SJSA1 (cell line): Measurements from ENCODE around the gene NCKAP5. TPM values are rescaled to one million over a fixed set of nuclear protein-coding genes. Genes with fewer than 3 reads are reported as not detected.
A peak's percentile ranks its signal among the peaks of the same experiment; 100 is the strongest.

ENCODE experiments used
- DNase-seq, 2 experiments: peaks; one replicate each; pipeline ENCODE4 v3.0.0-alpha.2; 2015 to 2020; ENCODE audit warnings: low spot score in 2 of 2, low read depth in 1 of 2
- H3K27ac ChIP-seq: fragments of 250-450 bp; sonication (Bioruptor Pico); 2 replicates; pipeline ENCODE4 v1.5.1; 2020; ENCODE audit warnings: mild to moderate bottlenecking, moderate library complexity
- H3K27me3 ChIP-seq: fragments of 250-450 bp; sonication (Bioruptor Pico); replicated peaks from 2 replicates; pipeline ENCODE4 v1.5.1; 2020; ENCODE audit warnings: mild to moderate bottlenecking, moderate library complexity
- H3K36me3 ChIP-seq: fragments of 250-450 bp; sonication (Bioruptor Pico); 2 replicates; pipeline ENCODE4 v1.5.1; 2020; ENCODE audit warnings: mild to moderate bottlenecking
- H3K4me1 ChIP-seq: fragments of 250-450 bp; sonication (Bioruptor Pico); replicated peaks from 2 replicates; pipeline ENCODE4 v1.6.1; 2021; ENCODE audit warnings: mild to moderate bottlenecking
- H3K4me3 ChIP-seq: fragments of 250-450 bp; sonication (Bioruptor Pico); 2 replicates; pipeline ENCODE4 v1.5.1; 2020; ENCODE audit warnings: mild to moderate bottlenecking
- H3K9me3 ChIP-seq: fragments of 250-450 bp; sonication (Bioruptor Pico); replicated peaks from 2 replicates; pipeline ENCODE4 v1.5.1; 2020; ENCODE audit warnings: mild to moderate bottlenecking
- total RNA-seq: library from RNA; depleted of rRNA; stranded (reverse); fragments of >200 nt; shearing (Covaris generic); gene quantifications from 2 replicates; pipeline ENCODE4 v1.2.3, GENCODE V29; 2014

Gene NCKAP5
- total RNA-seq, 1 experiment from 2014 or later: 2.5 TPM

GRCh38 chr2:132795220-132795619 lies 773.0 kb downstream of the NCKAP5 start:
- peaks cover 7% of the 10 kb centered on the region for H3K4me1 ChIP-seq
- H3K27ac ChIP-seq: no peak overlapping the region
- H3K36me3 ChIP-seq: no peaks in the 10 kb centered on the region
- no peak for DNase-seq
- H3K27me3 ChIP-seq: no peaks in the 10 kb centered on the region
- H3K4me3 ChIP-seq: no peak overlapping the region
- H3K9me3 ChIP-seq: no peaks in the 10 kb centered on the region

GRCh38 chr2:132793532-132793931 lies 774.7 kb downstream of the NCKAP5 start:
- Histone ChIP-seq H3K36me3 (no peaks in the 10 kb centered on the region), H3K27me3 (no peaks in the 10 kb centered on the region), H3K27ac (no peak overlapping the region), H3K4me3 (no peak overlapping the region), H3K9me3 (no peaks in the 10 kb centered on the region), H3K4me1 (peaks cover 7% of the 10 kb centered on the region)
- no peak for DNase-seq

- Histone ChIP-seq H3K36me3 (no peaks in the 10 kb centered on the region), H3K4me1 (no peaks in the 10 kb centered on the region), H3K9me3 (no peaks in the 10 kb centered on the region), H3K27me3 (no peaks in the 10 kb centered on the region), H3K27ac (no peak overlapping the region), H3K4me3 (no peak overlapping the region)
- no peak for DNase-seq
Observed at GRCh38 chr2:132790207-132790785, 778.0 kb downstream of the NCKAP5 start.

- no peak overlapping the region for H3K27ac ChIP-seq
- H3K9me3 ChIP-seq: no peaks in the 10 kb centered on the region
- no peak overlapping the region for H3K4me3 ChIP-seq
- DNase-seq: no peak
- no peaks in the 10 kb centered on the region for H3K4me1 ChIP-seq
- H3K27me3 ChIP-seq: no peaks in the 10 kb centered on the region
- no peaks in the 10 kb centered on the region for H3K36me3 ChIP-seq
Observed at GRCh38 chr2:132789066-132789465, 779.2 kb downstream of the NCKAP5 start.

GRCh38 chr2:132788310-132788838 lies 779.9 kb downstream of the NCKAP5 start:
- Histone ChIP-seq H3K4me3 (no peak overlapping the region), H3K27me3 (no peaks in the 10 kb centered on the region), H3K27ac (no peak overlapping the region), H3K36me3 (no peaks in the 10 kb centered on the region), H3K9me3 (no peaks in the 10 kb centered on the region), H3K4me1 (no peaks in the 10 kb centered on the region)
- DNase-seq: no peak

- Histone ChIP-seq H3K27ac (no peak overlapping the region), H3K4me1 (no peaks in the 10 kb centered on the region), H3K27me3 (no peaks in the 10 kb centered on the region), H3K4me3 (no peak overlapping the region), H3K36me3 (no peaks in the 10 kb centered on the region), H3K9me3 (no peaks in the 10 kb centered on the region)
- no peak for DNase-seq
Observed at GRCh38 chr2:132783883-132784282, 784.4 kb downstream of the NCKAP5 start.

GRCh38 chr2:132782176-132782783 lies 786.0 kb downstream of the NCKAP5 start:
- Histone ChIP-seq H3K36me3 (no peaks in the 10 kb centered on the region), H3K9me3 (no peaks in the 10 kb centered on the region), H3K27me3 (no peaks in the 10 kb centered on the region), H3K4me3 (no peak overlapping the region), H3K27ac (no peak overlapping the region), H3K4me1 (no peaks in the 10 kb centered on the region)
- DNase-seq: no peak

GRCh38 chr2:132780651-132781050 lies 787.6 kb downstream of the NCKAP5 start:
- no peaks in the 10 kb centered on the region for H3K9me3 ChIP-seq
- no peak for DNase-seq

GRCh38 chr2:132779206-132779721 lies 789.0 kb downstream of the NCKAP5 start:
- Histone ChIP-seq H3K27me3 (no peaks in the 10 kb centered on the region), H3K4me3 (no peak overlapping the region), H3K4me1 (no peaks in the 10 kb centered on the region), H3K9me3 (no peaks in the 10 kb centered on the region), H3K36me3 (no peaks in the 10 kb centered on the region), H3K27ac (no peak overlapping the region)
- no peak for DNase-seq

More at GRCh38 chr2:132780651-132781050, 787.6 kb downstream of the NCKAP5 start:
- no peak overlapping the region for H3K27ac ChIP-seq
- no peak overlapping the region for H3K4me3 ChIP-seq
- no peaks in the 10 kb centered on the region for H3K27me3 ChIP-seq
- H3K4me1 ChIP-seq: no peaks in the 10 kb centered on the region
- no peaks in the 10 kb centered on the region for H3K36me3 ChIP-seq

- DNase-seq: no peak
- no peaks in the 10 kb centered on the region for H3K36me3 ChIP-seq
Observed at GRCh38 chr2:132776287-132776686, 792.0 kb downstream of the NCKAP5 start.

GRCh38 chr2:132774189-132774588 lies 794.1 kb downstream of the NCKAP5 start:
- Histone ChIP-seq H3K36me3 (no peaks in the 10 kb centered on the region), H3K27ac (no peak overlapping the region), H3K4me3 (no peak overlapping the region), H3K4me1 (no peaks in the 10 kb centered on the region), H3K9me3 (no peaks in the 10 kb centered on the region), H3K27me3 (no peaks in the 10 kb centered on the region)
- no peak for DNase-seq

More at GRCh38 chr2:132776287-132776686, 792.0 kb downstream of the NCKAP5 start:
- Histone ChIP-seq H3K9me3 (no peaks in the 10 kb centered on the region), H3K27ac (no peak overlapping the region), H3K27me3 (no peaks in the 10 kb centered on the region), H3K4me1 (no peaks in the 10 kb centered on the region), H3K4me3 (no peak overlapping the region)

GRCh38 chr2:132773331-132773730 lies 794.9 kb downstream of the NCKAP5 start:
- no peak for DNase-seq
- H3K4me3 ChIP-seq: no peak overlapping the region
- H3K36me3 ChIP-seq: no peaks in the 10 kb centered on the region
- no peak overlapping the region for H3K27ac ChIP-seq
- no peaks in the 10 kb centered on the region for H3K27me3 ChIP-seq
- no peaks in the 10 kb centered on the region for H3K4me1 ChIP-seq
- no peaks in the 10 kb centered on the region for H3K9me3 ChIP-seq

GRCh38 chr2:132772340-132772739 lies 795.9 kb downstream of the NCKAP5 start:
- H3K36me3 ChIP-seq: no peaks in the 10 kb centered on the region
- no peaks in the 10 kb centered on the region for H3K4me1 ChIP-seq
- H3K9me3 ChIP-seq: no peaks in the 10 kb centered on the region
- H3K4me3 ChIP-seq: no peak overlapping the region
- no peak overlapping the region for H3K27ac ChIP-seq
- H3K27me3 ChIP-seq: no peaks in the 10 kb centered on the region
- DNase-seq: no peak

GRCh38 chr2:132766573-132766972 lies 801.7 kb downstream of the NCKAP5 start:
- Histone ChIP-seq H3K9me3 (no peaks in the 10 kb centered on the region), H3K36me3 (no peaks in the 10 kb centered on the region), H3K4me3 (no peak overlapping the region), H3K27ac (no peak overlapping the region), H3K4me1 (no peaks in the 10 kb centered on the region), H3K27me3 (no peaks in the 10 kb centered on the region)
- DNase-seq: peak in 1 of 2 experiments; percentile 34
